Neural cell (in vitro differentiated cells): ENCODE data around the gene CLN6.

Source experiments
- TF ChIP-seq, protein P1 (sequence below): fragments of 450-650 bp; IDR thresholded peaks from 2 replicates; pipeline ENCODE4 v1.5.1; 2014; ENCODE audit warnings: antibody characterized with exemption, mild to moderate bottlenecking, moderate library complexity; ENCODE audit not compliant: poor library complexity, severe bottlenecking
- TF ChIP-seq, protein P2 (sequence below): IDR thresholded peaks from 2 replicates; pipeline ENCODE4 v1.6.1; 2012; ENCODE audit warnings: borderline replicate concordance

DNA sequence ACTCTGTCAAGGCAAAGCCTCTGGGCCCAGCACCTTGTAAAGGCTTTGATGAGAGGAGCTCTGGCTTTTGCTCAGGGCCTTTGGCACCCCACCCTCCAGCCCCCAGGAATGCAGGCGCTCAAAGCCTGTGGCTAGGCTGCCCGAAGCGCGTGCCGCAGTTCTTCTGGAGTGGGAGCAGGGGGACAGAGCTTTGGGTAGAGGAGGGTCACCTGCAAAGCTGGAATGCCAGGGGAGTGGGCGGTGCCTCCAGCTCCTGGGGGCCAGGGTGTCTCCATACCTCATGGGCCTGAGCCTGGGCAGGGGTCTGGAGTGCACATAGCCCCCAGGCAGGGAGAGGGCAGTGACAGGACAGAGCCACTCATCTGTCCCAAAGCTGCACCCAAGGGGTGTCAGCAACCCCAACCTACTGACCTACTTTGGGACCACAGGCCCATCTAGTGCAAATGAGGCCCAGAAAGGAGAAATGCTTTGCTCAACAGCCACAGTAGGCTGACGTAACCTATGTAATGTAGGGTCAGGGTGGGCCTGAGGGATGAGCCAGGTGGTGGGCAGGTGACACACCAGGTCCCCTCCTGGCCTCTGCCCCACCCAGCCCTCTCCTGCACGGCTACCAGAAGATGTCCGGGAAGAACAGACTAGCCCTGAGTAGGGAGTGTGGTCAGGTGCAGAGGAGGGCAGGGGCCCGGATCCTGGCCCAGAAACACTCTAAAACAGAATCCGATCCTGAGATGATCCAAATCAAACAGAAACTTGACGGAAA is 22.2 kb downstream of the CLN6 start:
- TF ChIP-seq, protein P1, sequence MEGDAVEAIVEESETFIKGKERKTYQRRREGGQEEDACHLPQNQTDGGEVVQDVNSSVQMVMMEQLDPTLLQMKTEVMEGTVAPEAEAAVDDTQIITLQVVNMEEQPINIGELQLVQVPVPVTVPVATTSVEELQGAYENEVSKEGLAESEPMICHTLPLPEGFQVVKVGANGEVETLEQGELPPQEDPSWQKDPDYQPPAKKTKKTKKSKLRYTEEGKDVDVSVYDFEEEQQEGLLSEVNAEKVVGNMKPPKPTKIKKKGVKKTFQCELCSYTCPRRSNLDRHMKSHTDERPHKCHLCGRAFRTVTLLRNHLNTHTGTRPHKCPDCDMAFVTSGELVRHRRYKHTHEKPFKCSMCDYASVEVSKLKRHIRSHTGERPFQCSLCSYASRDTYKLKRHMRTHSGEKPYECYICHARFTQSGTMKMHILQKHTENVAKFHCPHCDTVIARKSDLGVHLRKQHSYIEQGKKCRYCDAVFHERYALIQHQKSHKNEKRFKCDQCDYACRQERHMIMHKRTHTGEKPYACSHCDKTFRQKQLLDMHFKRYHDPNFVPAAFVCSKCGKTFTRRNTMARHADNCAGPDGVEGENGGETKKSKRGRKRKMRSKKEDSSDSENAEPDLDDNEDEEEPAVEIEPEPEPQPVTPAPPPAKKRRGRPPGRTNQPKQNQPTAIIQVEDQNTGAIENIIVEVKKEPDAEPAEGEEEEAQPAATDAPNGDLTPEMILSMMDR: no peak
- TF ChIP-seq, protein P2, sequence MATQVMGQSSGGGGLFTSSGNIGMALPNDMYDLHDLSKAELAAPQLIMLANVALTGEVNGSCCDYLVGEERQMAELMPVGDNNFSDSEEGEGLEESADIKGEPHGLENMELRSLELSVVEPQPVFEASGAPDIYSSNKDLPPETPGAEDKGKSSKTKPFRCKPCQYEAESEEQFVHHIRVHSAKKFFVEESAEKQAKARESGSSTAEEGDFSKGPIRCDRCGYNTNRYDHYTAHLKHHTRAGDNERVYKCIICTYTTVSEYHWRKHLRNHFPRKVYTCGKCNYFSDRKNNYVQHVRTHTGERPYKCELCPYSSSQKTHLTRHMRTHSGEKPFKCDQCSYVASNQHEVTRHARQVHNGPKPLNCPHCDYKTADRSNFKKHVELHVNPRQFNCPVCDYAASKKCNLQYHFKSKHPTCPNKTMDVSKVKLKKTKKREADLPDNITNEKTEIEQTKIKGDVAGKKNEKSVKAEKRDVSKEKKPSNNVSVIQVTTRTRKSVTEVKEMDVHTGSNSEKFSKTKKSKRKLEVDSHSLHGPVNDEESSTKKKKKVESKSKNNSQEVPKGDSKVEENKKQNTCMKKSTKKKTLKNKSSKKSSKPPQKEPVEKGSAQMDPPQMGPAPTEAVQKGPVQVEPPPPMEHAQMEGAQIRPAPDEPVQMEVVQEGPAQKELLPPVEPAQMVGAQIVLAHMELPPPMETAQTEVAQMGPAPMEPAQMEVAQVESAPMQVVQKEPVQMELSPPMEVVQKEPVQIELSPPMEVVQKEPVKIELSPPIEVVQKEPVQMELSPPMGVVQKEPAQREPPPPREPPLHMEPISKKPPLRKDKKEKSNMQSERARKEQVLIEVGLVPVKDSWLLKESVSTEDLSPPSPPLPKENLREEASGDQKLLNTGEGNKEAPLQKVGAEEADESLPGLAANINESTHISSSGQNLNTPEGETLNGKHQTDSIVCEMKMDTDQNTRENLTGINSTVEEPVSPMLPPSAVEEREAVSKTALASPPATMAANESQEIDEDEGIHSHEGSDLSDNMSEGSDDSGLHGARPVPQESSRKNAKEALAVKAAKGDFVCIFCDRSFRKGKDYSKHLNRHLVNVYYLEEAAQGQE: no peak
